ENCODE measurements around the gene ABCF3. TPM values are rescaled to one million over a fixed set of nuclear protein-coding genes. Genes with fewer than 3 reads are reported as not detected.
"Not testable (repeated sequence)": the region's sequence is repeated elsewhere in the genome, so short reads cannot be mapped to it uniquely, and the experiment has no call there.

ABCF3 gene
- total and polyA plus RNA-seq, 2 donors (not counting 3 experiments of a cell fraction or from before 2014, with no cell fraction given), result 68.8 to 73.4 TPM

GRCh38 chr3:184149770-184150169 lies 36.2 kb upstream of the ABCF3 start:
- not testable (repeated sequence) for DNase-seq (ENCODE audit: low read depth, low spot score); H3K9me3 ChIP-seq (replicated peaks; ENCODE audit: control insufficient read depth, insufficient read depth, low read length)
- CTCF ChIA-PET, result interaction anchor here (1.0 to 1.1 kb wide), 2 partner anchors 15 to 254 kb away, joined by 3 to 4 read pairs; partner anchors contain the start of gene EIF2B5

More at GRCh38 chr3:184149770-184150169, 36.2 kb upstream of the ABCF3 start:
- H3K36me3 ChIP-seq (ENCODE audit: control insufficient read depth in 2 of 2, extremely low read depth in 1 of 2, insufficient read depth in 2 of 2, low read length in 2 of 2), result peaks cover 5 to 11% of the 10 kb centered on the region in 2 experiments
- H3K9ac ChIP-seq (replicated peaks; ENCODE audit: extremely low read depth, insufficient read depth, low read length); FAIRE-seq; dilution Hi-C loops (cut with MboI; ENCODE audit: extremely low pct_ligation_motif_present, low sequenced_read_pairs); H3K27me3 ChIP-seq (ENCODE audit: control insufficient read depth in 2 of 2, insufficient read depth in 2 of 2, low read length in 2 of 2); H3K4me2 ChIP-seq (ENCODE audit: insufficient read depth, low read length); intact Hi-C loops (cut with micrococcal nuclease); H3K4me3 ChIP-seq (replicated peaks in 1 of 3; ENCODE audit: insufficient read depth in 1 of 3, low read depth in 1 of 3, low read length in 3 of 3); H2AFZ ChIP-seq (ENCODE audit: low read depth, low read length); H4K20me1 ChIP-seq (replicated peaks; ENCODE audit: control insufficient read depth, extremely low read depth, insufficient read depth, low read length); H3K9me1 ChIP-seq (replicated peaks; ENCODE audit: control insufficient read depth, extremely low read depth, insufficient read depth, low read length); H3K4me1 ChIP-seq (ENCODE audit: control insufficient read depth, extremely low read depth, insufficient read depth, low read length); BruUV-seq (replicated peaks); H3K79me2 ChIP-seq (ENCODE audit: control insufficient read depth, insufficient read depth, low read length); POLR2A ChIA-PET; H3K27ac ChIP-seq (ENCODE audit: insufficient read depth, low read depth, low read length): not testable (repeated sequence)
- TF ChIP-seq CTCF (IDR thresholded peaks at IDR 0.05; ENCODE audit: extremely low read depth in 1 of 2, insufficient read depth in 1 of 2, low read depth in 1 of 2, low read length in 2 of 2), result peak in 1 of 2 donors; percentile 37
